Activated CD4-positive, CD25-positive, alpha-beta regulatory T cell treated with anti-CD3 and anti-CD28 coated beads, Interleukin-2, amount 50 U/mL, for 16 hours (primary cell): ENCODE measurements around the gene PRTFDC1.

Experiments used
- DNase-seq: peaks from one replicate; pipeline ENCODE4 v3.0.0-alpha.2; 2020; ENCODE audit warnings: low read depth, low spot score

The PRTFDC1 gene

GRCh38 chr10:24904824-24905223 lies 47.6 kb downstream of the PRTFDC1 start:
- DNase-seq = no peak

GRCh38 chr10:24902400-24902728 lies 50.0 kb downstream of the PRTFDC1 start:
- DNase-seq = no peak

GRCh38 chr10:24901686-24902399 lies 50.6 kb downstream of the PRTFDC1 start:
- DNase-seq = no peak

- DNase-seq = no peak
These were observed 51.3 kb downstream of the PRTFDC1 start for GRCh38 chr10:24900888-24901685.

- DNase-seq = no peak
These were observed 52.8 kb downstream of the PRTFDC1 start for GRCh38 chr10:24899571-24899970.

- DNase-seq = no peak
These were observed 53.9 kb downstream of the PRTFDC1 start for GRCh38 chr10:24898501-24898900.

GRCh38 chr10:24897326-24897926 lies 55.0 kb downstream of the PRTFDC1 start:
- no peak for DNase-seq

GRCh38 chr10:24894728-24895127 lies 57.7 kb downstream of the PRTFDC1 start:
- DNase-seq = no peak

GRCh38 chr10:24894309-24894708 lies 58.1 kb downstream of the PRTFDC1 start:
- no peak for DNase-seq

- no peak for DNase-seq
These were observed 59.3 kb downstream of the PRTFDC1 start for GRCh38 chr10:24893127-24893526.

- DNase-seq = no peak
These were observed 60.6 kb downstream of the PRTFDC1 start for GRCh38 chr10:24891823-24892222.

- no peak for DNase-seq
These were observed 62.8 kb downstream of the PRTFDC1 start for GRCh38 chr10:24889639-24890038.

- DNase-seq = no peak
These were observed 64.6 kb downstream of the PRTFDC1 start for GRCh38 chr10:24887855-24888231.

GRCh38 chr10:24886290-24886680 lies 66.1 kb downstream of the PRTFDC1 start:
- no peak for DNase-seq

- DNase-seq = no peak
These were observed 66.7 kb downstream of the PRTFDC1 start for GRCh38 chr10:24885551-24886289.

- no peak for DNase-seq
These were observed 67.6 kb downstream of the PRTFDC1 start for GRCh38 chr10:24884793-24885192.

- DNase-seq = no peak
These were observed 68.1 kb downstream of the PRTFDC1 start for GRCh38 chr10:24884316-24884715.

- no peak for DNase-seq
These were observed 69.2 kb downstream of the PRTFDC1 start for GRCh38 chr10:24883176-24883575.

GRCh38 chr10:24882047-24882698 lies 70.2 kb downstream of the PRTFDC1 start:
- DNase-seq = no peak

GRCh38 chr10:24879861-24880260 lies 72.5 kb downstream of the PRTFDC1 start:
- no peak for DNase-seq

- DNase-seq = no peak
These were observed 78.3 kb downstream of the PRTFDC1 start for GRCh38 chr10:24874133-24874532.

GRCh38 chr10:24873281-24873683 lies 79.1 kb downstream of the PRTFDC1 start:
- no peak for DNase-seq
